K562 (cell line): ENCODE data around the gene TAF1B. TPM values are rescaled to one million over a fixed set of nuclear protein-coding genes. Genes with fewer than 3 reads are reported as not detected.

Experiments used
- ATAC-seq: fragments of 200-7000 bp; cut with Tn5 transposase; 3 replicates; pipeline ENCODE4 v1.9.1; 2020; ENCODE audit warnings: moderate library complexity
- BruUV-seq: library from RNA; stranded (reverse); fragments of 400-500 nt; replicated peaks from 2 replicates; lab custom pipeline; 2021; lab: Mats Ljungman, UMichigan
- CTCF ChIA-PET: fragments of 300-600 bp; formaldehyde crosslinking; extraction: SDS; loops from one replicate; lab custom pipeline; 2021; ENCODE audit warnings: low intra/inter-chr PET ratio; lab: Yijun Ruan, JAX
- POLR2A ChIA-PET: fragments of 300-600, 350-650 bp; sonication (Branson Sonifier 250); formaldehyde crosslinking; extraction: SDS; loops from one replicate; lab custom pipeline; 2021; ENCODE audit warnings: antibody characterized with exemption, inconsistent platforms; lab: Yijun Ruan, JAX
- DNase-seq, 4 experiments: peaks; one replicate each; pipeline versions ENCODE4 v3.0.0 to v3.0.0-alpha.2; 2011 to 2018; ENCODE audit warnings: low spot score in 3 of 4, mixed read lengths in 3 of 4; ENCODE audit errors: extremely low read depth in 1 of 4
- FAIRE-seq: peaks from 2 replicates; lab custom pipeline; 2011; peaks lifted over from hg19 to GRCh38; lab: Jason Lieb, UNC
- H2AFZ ChIP-seq: 2 replicates; pipeline ENCODE4 v1.6.0; 2011; ENCODE audit warnings: low read depth, low read length, control low read depth, inconsistent platforms
- H3K27ac ChIP-seq: fragments of 200-600 bp; 3 replicates; pipeline ENCODE4 v1.8.0; 2011; ENCODE audit warnings: low read depth, mild to moderate bottlenecking, control low read depth, inconsistent platforms, low read length, moderate library complexity, mixed read lengths; ENCODE audit errors: extremely low read depth
- H3K27me3 ChIP-seq, 2 experiments: fragments of 300-600 bp in 1 of 2; 2 replicates in 1 of 2; 3 replicates in 1 of 2; pipeline versions ENCODE4 v1.6.0 to v1.8.0; 2011; ENCODE audit warnings: inconsistent platforms in 2 of 2, low read length in 2 of 2, mild to moderate bottlenecking in 1 of 2, mixed read lengths in 1 of 2, moderate library complexity in 1 of 2; ENCODE audit not compliant: control insufficient read depth in 2 of 2, insufficient read depth in 2 of 2
- H3K36me3 ChIP-seq: fragments of 300-600 bp; 3 replicates; pipeline ENCODE4 v1.8.0; 2011; ENCODE audit warnings: mild to moderate bottlenecking, low read length, inconsistent platforms; ENCODE audit not compliant: control insufficient read depth, insufficient read depth
- H3K4me1 ChIP-seq, 2 experiments: fragments of 200-600 bp in 1 of 2; replicated peaks in 1 of 2; 2 replicates in 1 of 2; 3 replicates in 1 of 2; pipeline versions ENCODE4 v1.5.1 to v1.8.0; 2011; ENCODE audit warnings: inconsistent platforms in 2 of 2, low read length in 2 of 2, mild to moderate bottlenecking in 1 of 2, mixed read lengths in 1 of 2, moderate library complexity in 1 of 2; ENCODE audit not compliant: control insufficient read depth in 2 of 2, insufficient read depth in 2 of 2
- H3K4me2 ChIP-seq: 2 replicates; pipeline ENCODE4 v1.6.1; 2011; ENCODE audit warnings: low read length, control low read depth, inconsistent platforms, mixed read lengths; ENCODE audit not compliant: insufficient read depth
- H3K4me3 ChIP-seq: fragments of 200-600 bp; sonication (generic), shearing (Covaris generic); 2 replicates; pipeline ENCODE4 v1.5.1; 2016; ENCODE audit warnings: control low read depth, inconsistent platforms
- H3K79me2 ChIP-seq: fragments of 200-600 bp; 3 replicates; pipeline ENCODE4 v1.8.0; 2011; ENCODE audit warnings: low read length, inconsistent platforms; ENCODE audit not compliant: control insufficient read depth, insufficient read depth
- H3K9ac ChIP-seq, 2 experiments: 2 replicates each; pipeline versions ENCODE4 v1.6.0 to v1.6.1; 2011; ENCODE audit warnings: low read depth in 2 of 2, low read length in 2 of 2, control low read depth in 1 of 2, inconsistent platforms in 1 of 2, mild to moderate bottlenecking in 1 of 2, mixed read lengths in 1 of 2; ENCODE audit not compliant: insufficient read depth in 1 of 2
- H3K9me1 ChIP-seq: one replicate; pipeline ENCODE4 v1.6.0; 2011; ENCODE audit warnings: inconsistent platforms, mild to moderate bottlenecking, low read length, moderate library complexity; ENCODE audit not compliant: control insufficient read depth, insufficient read depth
- H3K9me3 ChIP-seq: replicated peaks from 2 replicates; pipeline ENCODE4 v1.5.1; 2011; ENCODE audit warnings: low read depth, low read length, inconsistent platforms; ENCODE audit not compliant: control insufficient read depth, insufficient read depth
- H4K20me1 ChIP-seq: replicated peaks from 2 replicates; pipeline ENCODE4 v1.6.1; 2011; ENCODE audit warnings: low read length, inconsistent platforms, mixed read lengths; ENCODE audit not compliant: control insufficient read depth, insufficient read depth
- ARID1B ChIP-seq: fragments of 450-650 bp; IDR thresholded peaks from 2 replicates; pipeline ENCODE4 v1.6.1; 2016; ENCODE audit warnings: antibody characterized with exemption, mild to moderate bottlenecking, inconsistent platforms
- HIVEP1 ChIP-seq: fragments of 250-450 bp; sonication (Bioruptor Pico); IDR thresholded peaks from 2 replicates; pipeline ENCODE4 v1.4.0; 2020; ENCODE audit warnings: mild to moderate bottlenecking
- IRF2 ChIP-seq: sonication (generic); formaldehyde crosslinking; IDR thresholded peaks from 2 replicates; pipeline ENCODE4 v1.8.1; 2022; ENCODE audit warnings: mild to moderate bottlenecking, missing genetic modification reagents
- MTA2 ChIP-seq: fragments of 450-650 bp; IDR thresholded peaks from 2 replicates; pipeline ENCODE4 v1.6.1; 2016; ENCODE audit warnings: low read depth
- PRPF4 ChIP-seq: fragments of 200-400 bp; formaldehyde crosslinking; IDR thresholded peaks from one replicate; pipeline ENCODE4 v1.6.1; 2017; ENCODE audit warnings: low read length, low read depth, mild to moderate bottlenecking; ENCODE audit not compliant: insufficient read depth, poor library complexity, severe bottlenecking
- RBM39 ChIP-seq: fragments of 200-400 bp; formaldehyde crosslinking; optimal IDR thresholded peaks from 2 replicates; pipeline ENCODE3; 2018; ENCODE audit warnings: low read depth, low read length
- SNIP1 ChIP-seq: fragments of 450-650 bp; IDR thresholded peaks from 2 replicates; pipeline ENCODE4 v1.7.1; 2017; ENCODE audit warnings: low read depth, mild to moderate bottlenecking
- SRSF3 ChIP-seq: fragments of 200-400 bp; formaldehyde crosslinking; IDR thresholded peaks from 2 replicates; pipeline ENCODE4 v1.6.1; 2016; ENCODE audit warnings: mild to moderate bottlenecking, low read length, moderate library complexity; ENCODE audit not compliant: insufficient read depth
- ZBTB9 ChIP-seq: fragments of 450-650 bp; formaldehyde crosslinking; IDR thresholded peaks from 2 replicates; pipeline ENCODE4 v1.4.0; 2020; ENCODE audit warnings: mild to moderate bottlenecking, moderate library complexity
- ZFP36 ChIP-seq: fragments of 150-350 bp; IDR thresholded peaks from 2 replicates; pipeline ENCODE4 v1.6.1; 2018; ENCODE audit warnings: low read length, low read depth; ENCODE audit not compliant: partially characterized antibody
- ZNF134 ChIP-seq: fragments of 250-450 bp; sonication (Bioruptor Pico); conservative IDR thresholded peaks from 2 replicates; pipeline ENCODE4 v1.4.0; 2020
- ZNF165 ChIP-seq: fragments of 250-450 bp; sonication (Bioruptor Pico); IDR thresholded peaks from 2 replicates; pipeline ENCODE4 v1.4.0; 2020; ENCODE audit warnings: borderline replicate concordance
- ZNF263 ChIP-seq: sonication (generic); formaldehyde crosslinking; IDR thresholded peaks from 2 replicates; pipeline ENCODE4 v1.8.0; 2022; ENCODE audit warnings: mild to moderate bottlenecking, missing genetic modification reagents, borderline replicate concordance
- WGBS: fragments of 100-300 bp; shearing (Covaris generic); methylation state at CpG from one replicate; pipeline ENCODE4 v1.1.6; 2016; ENCODE audit warnings: low coverage, mixed read lengths; ENCODE audit not compliant: insufficient coverage; ENCODE audit errors: missing lambda C conversion rate; 5-methylcytosine and 5-hydroxymethylcytosine counted together
- in situ Hi-C: fragments of 300-500 bp; cut with MboI; formaldehyde crosslinking; loops from 4 replicates; pipeline ENCODE4 v1.15.0; 2018; ENCODE audit warnings: inconsistent platforms, mixed read lengths
- intact Hi-C: fragments of 100-400 bp; cut with micrococcal nuclease; formaldehyde crosslinking; loops from 2 replicates; pipeline ENCODE4 v1.14.2; 2022
- polyA plus RNA-seq, 8 experiments: library from polyadenylated mRNA; depleted of rRNA in 4 of 8; stranded (reverse) in 5 of 8; unstranded in 3 of 8; fragments of >200 nt; fragmentation: Nextera tagmentation in 2 of 8; fragmentation: Illumina TruSeq in 1 of 8; extraction: Ambion mirVana in 2 of 8; extraction: Trizol in 1 of 8; gene quantifications; 2 replicates each; pipeline versions ENCODE4 v1.2.1 to v1.2.3, GENCODE V29; 2011 to 2014; ENCODE audit warnings: inconsistent platforms in 1 of 8, missing spikeins in 1 of 8
- total RNA-seq, 7 experiments: library from RNA; depleted of rRNA in 6 of 7; stranded (reverse); fragments of >200 nt in 6 of 7; fragmentation: Illumina TruSeq in 2 of 7; extraction: Trizol in 2 of 7; gene quantifications; 2 replicates each; pipeline versions ENCODE4 v1.2.1 to v1.2.3, GENCODE V29; 2011 to 2021; ENCODE audit warnings: low replicate concordance in 1 of 7

The TAF1B gene
- total and polyA plus RNA-seq, 9 of the 15 experiments (the other 6 are each of a cell fraction or from before 2014, with no cell fraction given) = 8.8 to 25.1 (median 17.3) TPM

- no peak overlapping the region for H3K27ac ChIP-seq
- CTCF ChIA-PET = no interaction called here
Observed at GRCh38 chr2:9809064-9809356, 34.3 kb upstream of the TAF1B start.

More at GRCh38 chr2:9809064-9809356, 34.3 kb upstream of the TAF1B start:
- Histone ChIP-seq H3K4me3 (no peak overlapping the region), H3K4me1 (peaks cover 8 to 36% of the 10 kb centered on the region in 2 experiments; a peak in 4 of 5 replicates), H4K20me1 (no peaks in the 10 kb centered on the region), H3K27me3 (no peaks in the 10 kb centered on the region; a peak in 1 of 5 replicates), H3K9me1 (no peaks in the 10 kb centered on the region), H3K36me3 (no peaks in the 10 kb centered on the region), H3K79me2 (no peaks in the 10 kb centered on the region), H2AFZ (no peak overlapping the region), H3K9ac (no peak overlapping the region), H3K9me3 (no peaks in the 10 kb centered on the region), H3K4me2 (no peak overlapping the region)
- no peak for TF ChIP-seq PRPF4
- TF ChIP-seq SRSF3 = no peak
- no peak for TF ChIP-seq HIVEP1 (CRISPR knock-in tag)
- TF ChIP-seq ZNF165 (CRISPR knock-in tag) = no peak
- TF ChIP-seq IRF2 (CRISPR knock-in tag) = no peak
- no peak for TF ChIP-seq ZFP36
- no peak for TF ChIP-seq ZNF134 (CRISPR knock-in tag)
- no peak for TF ChIP-seq ZNF263 (CRISPR knock-in tag)
- TF ChIP-seq ARID1B = no peak
- TF ChIP-seq SNIP1 = no peak
- TF ChIP-seq RBM39 = no peak
- TF ChIP-seq ZBTB9 (CRISPR knock-in tag) = no peak
- no peak for TF ChIP-seq MTA2
- 75% methylated on average over 4 of the region's 4 CpGs for WGBS
- DNase-seq (no peak), ATAC-seq (no peak), FAIRE-seq (no peak)
- no TSS peak for BruUV-seq
- intact Hi-C loops (loop anchor here (10.0 kb wide), 1 partner anchor 626 kb away; no protein-coding TSS in a partner anchor), in situ Hi-C loops (loop anchor here (25.0 kb wide), 1 partner anchor 853 kb away; no protein-coding TSS in a partner anchor)
- POLR2A ChIA-PET = no interaction called here
